ENCODE measurements around the gene STMND1.
A peak's percentile ranks its signal among the peaks of the same experiment; 100 is the strongest.

The STMND1 gene

DNA sequence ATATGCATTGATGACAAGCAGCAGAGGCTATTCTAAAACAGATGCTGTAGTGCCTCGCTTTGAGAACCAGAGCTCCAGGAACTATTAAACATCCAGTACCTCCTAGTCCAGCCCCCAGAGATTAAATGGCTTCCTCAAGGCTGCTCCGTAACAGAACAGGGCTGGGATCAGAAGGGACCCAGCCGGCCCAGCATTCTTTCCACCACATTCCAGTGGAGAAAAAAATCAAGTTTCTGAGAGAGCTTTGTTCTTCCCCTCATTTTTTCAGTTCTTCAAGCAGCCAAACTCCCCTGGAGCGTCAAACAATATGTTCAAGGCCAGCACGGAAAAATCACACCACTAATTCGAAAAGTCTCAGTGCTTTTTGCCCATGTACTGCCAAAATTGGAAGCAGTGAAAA lies 5.8 kb upstream of the STMND1 start:
- TF ChIP-seq, protein P1, sequence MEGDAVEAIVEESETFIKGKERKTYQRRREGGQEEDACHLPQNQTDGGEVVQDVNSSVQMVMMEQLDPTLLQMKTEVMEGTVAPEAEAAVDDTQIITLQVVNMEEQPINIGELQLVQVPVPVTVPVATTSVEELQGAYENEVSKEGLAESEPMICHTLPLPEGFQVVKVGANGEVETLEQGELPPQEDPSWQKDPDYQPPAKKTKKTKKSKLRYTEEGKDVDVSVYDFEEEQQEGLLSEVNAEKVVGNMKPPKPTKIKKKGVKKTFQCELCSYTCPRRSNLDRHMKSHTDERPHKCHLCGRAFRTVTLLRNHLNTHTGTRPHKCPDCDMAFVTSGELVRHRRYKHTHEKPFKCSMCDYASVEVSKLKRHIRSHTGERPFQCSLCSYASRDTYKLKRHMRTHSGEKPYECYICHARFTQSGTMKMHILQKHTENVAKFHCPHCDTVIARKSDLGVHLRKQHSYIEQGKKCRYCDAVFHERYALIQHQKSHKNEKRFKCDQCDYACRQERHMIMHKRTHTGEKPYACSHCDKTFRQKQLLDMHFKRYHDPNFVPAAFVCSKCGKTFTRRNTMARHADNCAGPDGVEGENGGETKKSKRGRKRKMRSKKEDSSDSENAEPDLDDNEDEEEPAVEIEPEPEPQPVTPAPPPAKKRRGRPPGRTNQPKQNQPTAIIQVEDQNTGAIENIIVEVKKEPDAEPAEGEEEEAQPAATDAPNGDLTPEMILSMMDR (IDR thresholded peaks at IDR 0.05; ENCODE audit: low read depth, low read length): no peak
- in situ Hi-C loops (cut with HindIII; ENCODE audit: low sequenced_read_pairs): no loop called here

DNA sequence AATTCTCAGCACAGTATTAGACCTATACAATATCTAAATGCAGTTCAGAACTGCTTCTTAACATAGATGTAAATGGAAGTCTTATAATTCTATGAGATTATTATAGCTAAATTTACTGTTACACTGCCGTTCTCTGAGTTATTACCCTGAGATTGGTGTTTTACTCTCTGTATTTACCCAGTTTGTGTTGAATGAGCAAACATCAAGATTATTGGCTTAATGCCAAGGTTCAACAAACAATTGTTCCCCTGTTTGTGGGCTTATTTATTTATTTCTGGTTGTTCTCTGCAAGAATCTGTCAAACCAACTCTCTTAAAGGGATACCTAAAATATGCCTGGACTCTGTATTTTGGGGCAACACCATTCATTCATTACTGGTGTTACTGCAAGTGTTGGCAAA lies 5.2 kb upstream of the STMND1 start:
- in situ Hi-C loops (cut with HindIII; ENCODE audit: low sequenced_read_pairs): no loop called here
- H3K4me3 ChIP-seq (ENCODE audit: low read depth, low read length): no peak overlapping the region
- DNase-seq (ENCODE audit: low read depth, low spot score): no peak
- TF ChIP-seq, protein P1 (IDR thresholded peaks at IDR 0.05; ENCODE audit: low read depth, low read length): no peak

More for the DNA sequence above, 5.8 kb upstream of the STMND1 start:
- DNase-seq (ENCODE audit: low read depth, low spot score): peak; percentile 19
- no peak overlapping the region for H3K4me3 ChIP-seq (ENCODE audit: low read depth, low read length)

DNA sequence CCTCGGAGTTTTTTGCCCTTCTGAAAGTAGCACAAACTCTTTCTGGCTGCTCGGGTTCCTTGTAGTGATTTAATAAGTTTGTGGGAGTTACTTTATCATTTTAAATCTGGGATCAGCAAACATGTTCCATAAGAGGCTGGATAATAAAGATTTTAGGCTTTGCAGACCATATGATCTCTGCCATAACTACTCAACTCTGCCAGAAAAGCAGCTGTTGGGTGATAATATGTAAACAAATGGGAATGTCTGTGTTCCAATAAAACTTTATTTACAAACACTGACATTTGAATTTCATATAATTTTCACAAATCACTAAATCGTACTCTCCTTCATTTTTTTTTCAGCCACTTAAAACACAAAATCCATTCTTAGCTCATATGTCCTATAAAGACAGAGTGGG lies 3.9 kb upstream of the STMND1 start:
- no peak overlapping the region for H3K4me3 ChIP-seq (ENCODE audit: low read depth, low read length)
- no peak for DNase-seq (ENCODE audit: low read depth, low spot score)
- in situ Hi-C loops (cut with HindIII; ENCODE audit: low sequenced_read_pairs): no loop called here
- TF ChIP-seq, protein P1 (IDR thresholded peaks at IDR 0.05; ENCODE audit: low read depth, low read length): no peak

DNA sequence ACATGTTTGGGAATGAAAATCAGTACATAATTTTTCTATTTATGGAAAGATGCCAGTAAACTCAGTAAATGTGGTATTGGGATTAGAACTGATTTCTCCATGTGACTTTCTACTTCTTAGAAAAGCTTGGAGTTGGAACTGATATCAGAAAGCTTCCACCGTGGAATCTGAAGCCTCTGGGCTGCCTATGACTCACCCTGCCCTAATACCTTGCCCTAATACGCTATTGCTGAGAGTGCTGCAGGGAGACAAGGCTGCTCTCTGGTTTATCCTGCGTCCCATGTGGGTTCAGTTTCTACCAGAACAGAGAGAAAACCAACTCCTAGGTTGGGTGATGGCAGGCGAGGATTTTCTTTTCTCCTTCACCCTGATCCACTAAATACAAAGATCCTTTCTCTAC lies 3.3 kb upstream of the STMND1 start:
- TF ChIP-seq, protein P1 (IDR thresholded peaks at IDR 0.05; ENCODE audit: low read depth, low read length): no peak
- in situ Hi-C loops (cut with HindIII; ENCODE audit: low sequenced_read_pairs): no loop called here
- no peak for DNase-seq (ENCODE audit: low read depth, low spot score)
- H3K4me3 ChIP-seq (ENCODE audit: low read depth, low read length): no peak overlapping the region

DNA sequence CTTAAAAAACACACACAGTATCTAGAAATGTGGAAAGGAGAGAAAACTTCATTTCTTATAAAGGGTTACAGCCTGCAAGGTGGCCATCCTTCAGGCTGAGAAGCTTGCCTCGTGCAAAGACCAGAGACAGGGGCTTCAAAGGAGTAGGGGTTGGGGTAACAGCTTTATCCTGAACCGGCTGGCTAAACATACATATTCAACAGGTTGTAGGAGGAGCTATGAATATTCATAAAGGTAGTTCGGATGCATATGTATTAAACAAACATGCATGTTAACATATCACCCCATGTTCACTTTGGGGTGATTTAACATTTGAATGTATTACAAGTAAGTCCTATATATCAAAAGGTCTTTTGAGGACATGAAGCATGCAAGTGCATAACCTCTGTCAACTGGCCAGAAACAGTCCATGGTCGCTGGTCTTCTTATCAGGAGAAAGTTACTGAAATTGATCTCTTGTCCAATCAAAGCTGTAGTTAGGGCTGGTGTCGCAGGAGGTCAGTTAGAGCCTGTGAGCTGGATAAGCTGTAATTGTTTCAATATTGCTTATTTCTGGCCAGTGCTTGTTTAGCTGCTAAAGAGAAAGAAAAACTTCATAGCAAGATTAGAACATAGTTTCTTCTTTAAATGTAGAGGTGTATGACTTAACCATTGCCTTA lies 2.3 kb upstream of the STMND1 start:
- in situ Hi-C loops (cut with HindIII; ENCODE audit: low sequenced_read_pairs): no loop called here
- no peak for DNase-seq (ENCODE audit: low read depth, low spot score)
- H3K4me3 ChIP-seq (ENCODE audit: low read depth, low read length): no peak overlapping the region
- TF ChIP-seq, protein P1 (IDR thresholded peaks at IDR 0.05; ENCODE audit: low read depth, low read length): no peak

DNA sequence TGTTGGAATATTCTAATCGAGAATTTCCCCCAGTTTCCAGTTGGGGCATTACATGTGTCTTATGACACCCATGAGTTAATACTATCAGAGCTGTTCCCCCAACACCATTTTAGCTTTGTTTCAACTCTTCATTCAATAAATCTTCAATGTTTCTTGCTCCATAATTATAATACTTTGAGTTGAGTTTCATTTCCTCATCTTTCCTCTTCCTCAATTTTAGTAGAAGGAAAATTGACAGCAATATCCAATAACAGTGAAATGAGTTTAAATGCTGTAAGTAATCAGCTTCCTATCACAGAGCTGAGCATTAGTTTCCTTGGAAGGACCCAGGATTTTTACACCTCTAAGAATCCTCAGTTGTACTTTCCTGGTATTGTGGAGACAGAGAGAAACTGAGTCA lies 1.0 kb upstream of the STMND1 start:
- TF ChIP-seq, protein P1 (IDR thresholded peaks at IDR 0.05; ENCODE audit: low read depth, low read length): no peak
- DNase-seq (ENCODE audit: low read depth, low spot score): no peak
- no peak overlapping the region for H3K4me3 ChIP-seq (ENCODE audit: low read depth, low read length)
- in situ Hi-C loops (cut with HindIII; ENCODE audit: low sequenced_read_pairs): no loop called here

Measured in astrocyte of the spinal cord (primary cell).